Activated T-helper 17 cell treated with anti-CD3 and anti-CD28 coated beads, Interleukin-2, amount 50 U/mL, for 72 hours (primary cell): ENCODE data around the gene PCSK1. TPM values are rescaled to one million over a fixed set of nuclear protein-coding genes. Genes with fewer than 3 reads are reported as not detected.
A peak's percentile ranks its signal among the peaks of the same experiment; 100 is the strongest.
"Not testable (repeated sequence)": the region's sequence is repeated elsewhere in the genome, so short reads cannot be mapped to it uniquely, and the experiment has no call there.

Source experiments
- ATAC-seq: fragments of 150-1000 bp; cut with Tn5 transposase; replicated peaks from 2 replicates; pipeline ENCODE4 v1.10.0; 2021; ENCODE audit warnings: mild to moderate bottlenecking, moderate library complexity
- H3K27ac Mint-ChIP-seq: one replicate; pipeline ENCODE4 v1.8.0; 2022; ENCODE audit warnings: mixed read lengths
- H3K27me3 Mint-ChIP-seq: one replicate; pipeline ENCODE4 v1.8.0; 2022; ENCODE audit warnings: mixed read lengths
- H3K36me3 Mint-ChIP-seq: one replicate; pipeline ENCODE4 v1.8.0; 2022; ENCODE audit warnings: low read depth, mild to moderate bottlenecking, mixed read lengths
- H3K4me1 Mint-ChIP-seq: one replicate; pipeline ENCODE4 v1.8.0; 2022; ENCODE audit warnings: mixed read lengths
- H3K4me3 Mint-ChIP-seq: one replicate; pipeline ENCODE4 v1.8.0; 2022; ENCODE audit warnings: mild to moderate bottlenecking, mixed read lengths
- H3K9me3 Mint-ChIP-seq: one replicate; pipeline ENCODE4 v1.8.0; 2022; ENCODE audit warnings: mixed read lengths
- total RNA-seq, 2 donors: library from RNA; stranded (reverse); gene quantifications; one replicate each; pipeline ENCODE4 v1.2.3, GENCODE V29; 2022

Gene PCSK1
- total RNA-seq, 2 donors from 2014 or later: not detected

DNA sequence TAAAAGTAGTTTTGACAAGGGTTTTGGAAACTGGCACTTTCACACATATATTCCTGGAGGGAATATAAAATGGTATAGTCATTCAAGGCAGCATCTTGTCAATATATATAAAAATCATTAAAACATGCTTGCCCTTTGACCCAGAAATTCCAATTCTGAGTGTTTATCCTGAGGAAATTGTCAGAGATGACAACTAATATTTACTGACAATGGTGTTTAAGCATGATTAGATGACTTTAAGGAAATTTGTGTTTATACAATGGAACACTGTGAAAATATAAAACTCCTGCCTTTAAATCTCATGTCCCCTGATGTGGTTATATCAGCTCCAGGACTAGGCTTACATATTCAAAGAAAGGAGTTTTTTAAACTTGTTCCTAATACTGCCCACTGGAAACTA is 25.6 kb downstream of the PCSK1 start:
- ATAC-seq: no peak
- H3K27ac Mint-ChIP-seq: no peak overlapping the region
- H3K27me3 Mint-ChIP-seq: peaks cover 8% of the 10 kb centered on the region
- H3K36me3 Mint-ChIP-seq: no peaks in the 10 kb centered on the region
- H3K9me3 Mint-ChIP-seq: no peaks in the 10 kb centered on the region
- H3K4me3 Mint-ChIP-seq: no peak overlapping the region
- no peaks in the 10 kb centered on the region for H3K4me1 Mint-ChIP-seq

DNA sequence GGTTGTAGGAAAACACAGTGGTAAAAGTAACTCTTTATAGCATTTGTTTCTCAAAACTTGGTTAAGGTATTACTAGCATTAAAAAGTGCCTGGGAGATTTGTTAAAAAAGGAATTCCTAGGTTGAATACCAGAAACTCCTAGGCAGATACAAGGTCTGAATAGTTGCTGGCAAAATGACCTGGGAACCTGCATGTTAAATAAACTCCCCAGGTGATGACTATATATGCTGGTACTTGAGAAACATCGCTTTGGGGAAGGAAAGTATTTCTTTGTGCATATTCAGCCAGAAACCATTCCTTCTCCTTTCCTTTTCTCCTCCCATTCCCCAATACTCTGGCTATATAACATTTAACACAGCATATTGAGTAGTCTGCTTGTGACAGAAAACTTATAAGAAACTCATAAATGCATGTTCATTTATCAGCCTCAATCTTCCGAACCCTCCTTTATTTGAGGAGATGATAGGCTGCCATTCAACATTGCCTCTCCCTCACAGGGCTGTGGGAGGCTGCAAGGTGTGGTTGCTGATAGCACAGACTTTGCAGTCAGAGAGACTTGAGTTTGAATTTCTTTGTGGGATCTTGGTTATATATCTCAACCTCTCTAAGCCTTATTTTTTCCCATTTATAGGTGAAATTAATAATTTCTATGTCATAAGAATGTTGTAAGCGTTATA is 28.7 kb downstream of the PCSK1 start:
- no peak for ATAC-seq
- no peak overlapping the region for H3K27ac Mint-ChIP-seq
- H3K9me3 Mint-ChIP-seq: no peaks in the 10 kb centered on the region
- H3K27me3 Mint-ChIP-seq: no peaks in the 10 kb centered on the region
- H3K4me1 Mint-ChIP-seq: no peaks in the 10 kb centered on the region
- H3K4me3 Mint-ChIP-seq: no peak overlapping the region
- H3K36me3 Mint-ChIP-seq: no peaks in the 10 kb centered on the region

DNA sequence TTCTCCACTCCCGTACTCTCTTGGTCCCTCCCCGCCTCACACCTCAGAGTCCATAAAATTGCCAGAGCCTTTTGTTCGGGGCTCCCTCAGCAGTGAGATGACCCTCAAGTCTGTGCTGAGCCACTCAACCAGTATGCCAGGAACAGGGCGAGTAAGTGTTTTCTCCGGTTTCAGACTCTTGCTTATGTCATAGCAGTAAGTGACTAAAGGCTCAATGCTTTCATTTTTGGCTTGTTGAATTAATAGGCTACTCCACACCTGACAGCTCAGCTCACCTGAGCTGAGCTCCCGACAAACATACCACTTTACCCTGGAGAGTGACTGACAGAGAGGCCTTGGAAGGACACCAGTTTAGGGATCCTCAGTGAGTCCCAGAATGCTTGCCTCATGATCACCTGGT is 30.5 kb downstream of the PCSK1 start:
- H3K27me3 Mint-ChIP-seq: no peaks in the 10 kb centered on the region
- H3K4me3 Mint-ChIP-seq: no peak overlapping the region
- no peaks in the 10 kb centered on the region for H3K36me3 Mint-ChIP-seq
- no peak overlapping the region for H3K27ac Mint-ChIP-seq
- no peaks in the 10 kb centered on the region for H3K9me3 Mint-ChIP-seq
- ATAC-seq: no peak
- H3K4me1 Mint-ChIP-seq: no peaks in the 10 kb centered on the region

DNA sequence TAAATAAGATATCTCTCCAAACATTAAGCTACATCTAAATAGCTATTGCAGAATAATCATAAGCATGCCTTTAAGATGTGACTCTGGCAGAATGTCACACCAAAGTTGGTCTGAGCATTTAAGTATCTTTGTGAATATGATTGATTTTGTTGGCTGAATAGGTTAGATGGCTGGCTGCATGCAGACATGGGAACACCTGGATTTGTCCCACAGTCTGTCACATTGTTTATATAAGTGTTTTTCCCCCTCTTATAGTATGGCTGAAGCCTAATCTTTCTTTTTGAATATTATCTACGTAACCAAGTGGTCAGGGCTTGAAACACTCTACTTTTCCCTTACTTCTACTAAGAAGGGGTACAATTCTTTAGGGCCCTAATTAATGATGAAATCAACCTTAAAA is 36.2 kb downstream of the PCSK1 start:
- no peak for ATAC-seq
- no peaks in the 10 kb centered on the region for H3K36me3 Mint-ChIP-seq
- no peaks in the 10 kb centered on the region for H3K9me3 Mint-ChIP-seq
- H3K27me3 Mint-ChIP-seq: peaks cover 4% of the 10 kb centered on the region
- no peak overlapping the region for H3K27ac Mint-ChIP-seq
- no peak overlapping the region for H3K4me3 Mint-ChIP-seq
- H3K4me1 Mint-ChIP-seq: no peaks in the 10 kb centered on the region

DNA sequence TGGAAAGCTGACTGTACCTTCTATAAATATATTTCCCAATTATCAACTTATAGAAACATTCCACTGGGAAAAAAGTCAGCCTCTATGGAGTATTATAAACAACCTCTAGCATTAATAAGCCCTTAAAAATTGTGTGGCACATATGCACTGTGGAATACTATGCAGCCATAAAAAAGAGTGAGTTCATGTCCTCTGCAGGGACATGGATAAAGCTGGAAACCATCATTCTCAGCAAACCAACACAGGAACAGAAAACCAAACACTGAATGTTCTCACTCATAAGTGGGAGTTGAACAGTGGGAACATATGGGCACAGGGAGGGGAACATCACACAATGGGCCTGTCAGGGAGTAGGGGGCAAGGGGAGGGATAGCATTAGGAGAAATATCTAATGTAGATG is 37.8 kb downstream of the PCSK1 start:
- not testable (repeated sequence) for H3K4me1 Mint-ChIP-seq, H3K9me3 Mint-ChIP-seq, ATAC-seq, H3K27ac Mint-ChIP-seq, H3K4me3 Mint-ChIP-seq, H3K36me3 Mint-ChIP-seq, H3K27me3 Mint-ChIP-seq

DNA sequence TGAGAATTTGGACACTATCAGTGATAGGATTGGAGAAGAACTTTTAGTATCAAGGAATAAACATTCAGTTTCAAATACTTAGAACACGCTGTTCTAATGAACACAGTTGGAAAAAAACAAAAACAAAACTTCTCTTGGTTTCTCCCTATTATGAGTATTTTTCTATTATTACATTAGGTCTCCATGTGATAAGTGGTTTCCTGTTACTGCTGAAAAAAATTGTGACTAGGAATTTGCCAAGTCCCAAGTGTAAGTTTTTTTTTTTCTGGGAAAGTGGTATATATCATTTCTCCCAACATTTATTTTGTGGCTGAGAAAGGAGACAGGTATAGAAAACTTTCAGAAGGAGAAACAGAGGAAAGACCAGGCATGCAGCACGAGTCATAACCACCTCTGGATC is 41.1 kb downstream of the PCSK1 start:
- no peak for ATAC-seq
- H3K27me3 Mint-ChIP-seq: peaks cover 6% of the 10 kb centered on the region
- H3K4me1 Mint-ChIP-seq: no peaks in the 10 kb centered on the region
- H3K36me3 Mint-ChIP-seq: no peaks in the 10 kb centered on the region
- no peaks in the 10 kb centered on the region for H3K9me3 Mint-ChIP-seq
- no peak overlapping the region for H3K4me3 Mint-ChIP-seq
- H3K27ac Mint-ChIP-seq: no peak overlapping the region

DNA sequence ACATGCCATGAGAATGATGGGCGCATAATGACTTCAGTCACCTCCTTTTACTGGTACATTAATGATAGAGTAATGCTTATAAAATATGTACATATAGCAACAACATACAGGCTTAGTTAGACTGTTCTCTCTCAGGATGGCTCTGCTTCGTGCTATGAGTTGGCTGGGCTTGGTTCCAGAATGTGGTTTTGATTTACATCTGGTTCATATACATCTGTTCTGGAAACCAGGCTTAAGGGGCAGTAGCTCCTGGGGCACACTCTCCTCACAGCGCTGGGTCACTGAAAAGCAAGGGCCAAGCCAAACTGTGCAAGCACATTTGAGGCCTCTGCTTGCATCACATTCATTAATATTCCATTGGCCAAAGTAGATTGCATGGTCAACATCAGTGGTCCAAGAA is 44.9 kb downstream of the PCSK1 start:
- ATAC-seq: no peak
- no peak overlapping the region for H3K27ac Mint-ChIP-seq
- no peaks in the 10 kb centered on the region for H3K9me3 Mint-ChIP-seq
- H3K4me3 Mint-ChIP-seq: no peak overlapping the region
- H3K4me1 Mint-ChIP-seq: no peaks in the 10 kb centered on the region
- no peaks in the 10 kb centered on the region for H3K36me3 Mint-ChIP-seq
- H3K27me3 Mint-ChIP-seq: peaks cover 5% of the 10 kb centered on the region

DNA sequence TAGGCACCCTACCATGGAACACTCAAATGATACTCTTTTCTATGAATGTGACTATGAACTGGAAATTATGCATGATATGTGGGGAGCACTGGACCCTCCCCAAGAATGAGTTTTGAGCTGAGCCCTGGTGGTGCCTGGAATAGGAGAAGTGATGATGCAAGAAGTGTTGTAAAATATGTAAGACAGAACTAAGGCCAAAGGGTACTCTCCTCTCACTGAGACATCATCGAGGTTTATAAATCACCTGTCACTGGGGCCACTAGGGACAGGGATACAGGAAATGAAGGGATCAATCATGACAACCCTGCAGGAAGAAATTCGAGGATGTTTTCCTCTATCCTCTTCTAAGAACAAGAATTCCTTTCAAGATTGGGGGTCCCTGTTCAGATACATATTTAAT is 45.4 kb downstream of the PCSK1 start:
- Mint-ChIP-seq H3K27me3 (peaks cover 5% of the 10 kb centered on the region), H3K36me3 (no peaks in the 10 kb centered on the region), H3K9me3 (no peaks in the 10 kb centered on the region), H3K4me1 (no peaks in the 10 kb centered on the region), H3K4me3 (no peak overlapping the region), H3K27ac (no peak overlapping the region)
- no peak for ATAC-seq

DNA sequence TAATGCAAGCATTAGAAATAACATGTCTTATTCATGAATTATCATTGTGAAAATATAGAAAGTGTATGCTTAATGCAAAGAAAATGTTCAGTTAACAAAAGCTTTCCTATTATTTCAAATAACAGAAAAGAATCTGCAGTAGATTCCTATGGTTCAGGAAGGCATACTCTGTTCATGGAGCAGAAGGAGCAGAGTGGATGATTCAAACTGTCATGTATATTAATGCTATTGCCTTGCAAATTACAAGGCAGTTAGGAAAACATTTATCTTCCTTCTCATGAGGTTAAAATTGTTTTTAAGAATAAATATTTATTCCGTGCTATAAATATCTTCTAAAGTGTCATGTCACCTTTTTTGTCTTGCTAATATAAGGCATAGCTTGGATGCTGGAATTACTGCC is 47.5 kb downstream of the PCSK1 start:
- no peak overlapping the region for H3K27ac Mint-ChIP-seq
- no peak overlapping the region for H3K4me3 Mint-ChIP-seq
- H3K27me3 Mint-ChIP-seq: peaks cover 10% of the 10 kb centered on the region
- ATAC-seq: no peak
- H3K9me3 Mint-ChIP-seq: no peaks in the 10 kb centered on the region
- H3K36me3 Mint-ChIP-seq: no peaks in the 10 kb centered on the region
- no peaks in the 10 kb centered on the region for H3K4me1 Mint-ChIP-seq

DNA sequence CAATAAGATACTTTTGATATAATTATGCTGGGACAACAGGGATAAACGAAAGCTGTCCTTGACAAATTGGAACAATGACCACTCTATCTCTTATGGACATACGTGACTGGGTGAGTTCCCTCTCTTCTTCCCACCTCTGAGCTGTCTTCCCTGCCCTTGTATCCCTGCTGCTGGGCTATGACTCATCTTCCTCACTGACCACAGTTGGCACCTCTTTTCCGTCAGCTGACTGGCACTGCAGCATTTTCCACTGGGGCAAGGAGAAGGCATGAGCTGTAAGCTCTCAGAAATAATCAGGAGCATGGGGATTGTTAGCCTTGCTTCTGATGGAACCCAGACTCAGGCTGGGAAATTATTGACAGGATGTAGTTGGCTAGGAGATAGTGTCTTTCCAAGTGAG is 48.7 kb downstream of the PCSK1 start:
- no peak overlapping the region for H3K27ac Mint-ChIP-seq
- no peaks in the 10 kb centered on the region for H3K9me3 Mint-ChIP-seq
- H3K36me3 Mint-ChIP-seq: no peaks in the 10 kb centered on the region

DNA sequence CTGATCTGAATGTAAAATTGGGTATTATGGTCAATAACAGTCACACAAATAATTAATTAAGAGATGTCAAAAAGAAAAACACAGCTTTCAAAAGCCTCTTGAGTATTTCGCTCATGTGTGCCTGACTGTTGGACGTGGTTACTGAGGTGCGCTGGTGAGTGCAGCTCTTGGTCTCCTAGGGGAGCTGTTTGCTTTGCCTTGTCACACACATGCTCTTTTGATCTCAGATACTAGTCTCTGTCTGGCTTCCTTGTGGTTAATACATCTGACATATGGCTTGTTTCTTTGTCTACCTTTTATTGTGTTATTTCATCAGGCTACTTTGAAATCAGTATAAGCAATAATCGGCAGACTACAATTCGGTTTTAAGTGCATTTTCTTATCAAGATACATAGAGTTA is 51.5 kb downstream of the PCSK1 start:
- ATAC-seq: no peak
- Mint-ChIP-seq H3K27ac (no peak overlapping the region), H3K27me3 (peaks cover 10% of the 10 kb centered on the region), H3K9me3 (no peaks in the 10 kb centered on the region), H3K4me1 (no peaks in the 10 kb centered on the region), H3K4me3 (no peak overlapping the region), H3K36me3 (no peaks in the 10 kb centered on the region)

More for the DNA sequence above, 48.7 kb downstream of the PCSK1 start:
- Mint-ChIP-seq H3K27me3 (peaks cover 9% of the 10 kb centered on the region), H3K4me3 (no peak overlapping the region), H3K4me1 (no peaks in the 10 kb centered on the region)
- no peak for ATAC-seq

DNA sequence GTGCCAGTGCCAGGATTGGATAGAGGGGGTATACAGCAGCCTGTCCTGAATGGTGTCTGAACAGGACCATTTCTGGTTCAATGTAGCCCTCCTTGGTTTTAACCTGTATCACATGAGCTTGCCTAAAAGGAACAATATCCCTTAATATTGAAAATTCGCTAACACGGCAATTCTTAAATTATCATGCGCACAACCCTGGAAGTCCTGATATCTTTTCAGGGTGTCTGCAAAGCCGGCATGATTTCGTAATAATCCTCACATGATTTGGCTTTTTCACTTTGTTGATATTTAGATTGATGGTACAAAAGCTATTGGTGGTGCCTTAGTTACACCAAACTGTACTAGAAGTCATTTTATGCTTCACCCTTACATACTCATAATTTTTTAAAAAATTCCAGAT is 53.2 kb downstream of the PCSK1 start:
- H3K4me3 Mint-ChIP-seq: no peak overlapping the region
- H3K4me1 Mint-ChIP-seq: peaks cover under 1% of the 10 kb centered on the region
- H3K27ac Mint-ChIP-seq: no peak overlapping the region
- H3K9me3 Mint-ChIP-seq: no peaks in the 10 kb centered on the region
- ATAC-seq: no peak
- H3K27me3 Mint-ChIP-seq: peaks cover 10% of the 10 kb centered on the region
- no peaks in the 10 kb centered on the region for H3K36me3 Mint-ChIP-seq

DNA sequence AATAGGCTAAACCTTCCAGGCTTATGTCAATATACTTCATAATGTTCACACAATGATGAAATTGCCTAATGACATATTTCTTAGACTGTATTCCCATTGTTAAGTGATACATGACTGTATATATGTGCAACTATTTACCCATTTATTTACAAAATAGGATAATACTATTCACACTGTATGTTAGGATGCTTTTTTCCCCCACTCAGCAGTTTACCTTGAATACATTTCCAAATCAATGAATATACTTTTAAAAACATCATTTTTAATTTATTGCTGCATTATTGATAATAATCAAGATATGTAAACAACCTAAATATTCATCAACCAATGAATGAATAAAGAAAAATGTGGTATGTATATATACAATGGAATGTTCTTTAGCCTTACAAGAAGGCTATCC is 55.5 kb downstream of the PCSK1 start:
- Mint-ChIP-seq H3K9me3 (no peaks in the 10 kb centered on the region), H3K27me3 (peaks cover 7% of the 10 kb centered on the region), H3K4me3 (no peak overlapping the region), H3K36me3 (no peaks in the 10 kb centered on the region), H3K4me1 (peaks cover 8% of the 10 kb centered on the region), H3K27ac (no peak overlapping the region)
- no peak for ATAC-seq

DNA sequence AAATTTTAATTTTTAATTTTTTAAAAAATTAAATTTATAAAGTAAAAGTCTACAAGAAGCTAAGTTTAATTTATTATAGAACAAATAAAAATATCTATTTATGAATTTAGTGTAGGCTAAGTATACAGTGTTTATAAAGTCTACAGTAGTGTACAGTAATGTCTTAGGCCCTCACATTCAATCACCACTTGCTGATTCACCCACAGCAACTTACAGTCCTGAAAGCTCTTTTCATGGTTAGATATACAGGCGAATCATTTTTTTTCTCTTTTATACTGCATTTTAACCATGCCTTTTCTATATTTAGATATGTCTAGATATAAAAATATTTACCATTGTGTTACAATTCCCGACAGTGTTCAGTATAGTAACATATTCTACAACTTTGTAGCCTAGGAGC is 55.9 kb downstream of the PCSK1 start:
- Mint-ChIP-seq H3K27me3 (peaks cover 7% of the 10 kb centered on the region), H3K27ac (no peak overlapping the region), H3K9me3 (no peaks in the 10 kb centered on the region), H3K4me1 (peaks cover 8% of the 10 kb centered on the region), H3K36me3 (no peaks in the 10 kb centered on the region), H3K4me3 (no peak overlapping the region)
- ATAC-seq: no peak

DNA sequence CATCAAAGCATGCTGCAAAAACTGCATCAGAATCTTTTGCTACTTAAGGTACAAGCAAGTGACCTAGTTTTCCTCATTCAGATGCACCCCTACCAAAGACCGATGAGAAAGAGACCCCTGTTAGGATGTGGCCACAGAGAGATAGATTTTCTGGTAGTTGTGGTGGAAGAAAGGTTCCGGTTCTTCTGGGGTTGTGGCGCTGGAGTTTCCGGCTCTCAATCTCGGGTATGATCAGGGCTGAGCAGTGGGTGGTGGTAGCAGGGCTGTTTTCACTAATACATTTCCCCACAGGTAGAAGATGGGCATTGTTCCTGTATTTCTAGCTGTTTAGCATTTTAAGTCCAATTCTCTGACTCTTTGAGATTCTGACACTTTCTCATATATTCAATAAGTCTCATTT is 58.4 kb downstream of the PCSK1 start:
- Mint-ChIP-seq H3K9me3 (no peaks in the 10 kb centered on the region), H3K4me3 (no peak overlapping the region), H3K27ac (no peak overlapping the region), H3K4me1 (peaks cover 8% of the 10 kb centered on the region), H3K36me3 (no peaks in the 10 kb centered on the region), H3K27me3 (peaks cover 7% of the 10 kb centered on the region)
- ATAC-seq: peak; percentile 77

DNA sequence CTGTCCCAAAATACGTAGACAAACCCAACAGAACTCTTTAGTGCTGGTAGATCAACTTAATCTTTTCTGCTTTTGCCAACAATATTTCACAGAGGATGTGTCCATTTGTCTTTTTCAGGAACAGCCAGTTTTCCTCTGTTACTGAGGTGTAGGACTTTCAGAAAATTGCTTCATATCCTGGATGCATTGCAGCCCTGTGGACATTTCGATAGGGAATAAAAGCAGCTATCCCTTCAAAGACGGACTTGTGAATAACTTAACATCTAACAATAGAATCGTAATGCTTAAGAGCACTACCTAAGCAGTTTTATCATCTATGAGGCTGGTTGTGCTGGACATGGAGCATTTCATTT is 59.7 kb downstream of the PCSK1 start:
- H3K4me1 Mint-ChIP-seq: peaks cover 8% of the 10 kb centered on the region
- no peak overlapping the region for H3K27ac Mint-ChIP-seq
- peaks cover 7% of the 10 kb centered on the region for H3K27me3 Mint-ChIP-seq
- no peak overlapping the region for H3K4me3 Mint-ChIP-seq
- ATAC-seq: no peak
- no peaks in the 10 kb centered on the region for H3K36me3 Mint-ChIP-seq
- no peaks in the 10 kb centered on the region for H3K9me3 Mint-ChIP-seq
